Measurements from ENCODE around the gene TOR4A.

Gene TOR4A

DNA sequence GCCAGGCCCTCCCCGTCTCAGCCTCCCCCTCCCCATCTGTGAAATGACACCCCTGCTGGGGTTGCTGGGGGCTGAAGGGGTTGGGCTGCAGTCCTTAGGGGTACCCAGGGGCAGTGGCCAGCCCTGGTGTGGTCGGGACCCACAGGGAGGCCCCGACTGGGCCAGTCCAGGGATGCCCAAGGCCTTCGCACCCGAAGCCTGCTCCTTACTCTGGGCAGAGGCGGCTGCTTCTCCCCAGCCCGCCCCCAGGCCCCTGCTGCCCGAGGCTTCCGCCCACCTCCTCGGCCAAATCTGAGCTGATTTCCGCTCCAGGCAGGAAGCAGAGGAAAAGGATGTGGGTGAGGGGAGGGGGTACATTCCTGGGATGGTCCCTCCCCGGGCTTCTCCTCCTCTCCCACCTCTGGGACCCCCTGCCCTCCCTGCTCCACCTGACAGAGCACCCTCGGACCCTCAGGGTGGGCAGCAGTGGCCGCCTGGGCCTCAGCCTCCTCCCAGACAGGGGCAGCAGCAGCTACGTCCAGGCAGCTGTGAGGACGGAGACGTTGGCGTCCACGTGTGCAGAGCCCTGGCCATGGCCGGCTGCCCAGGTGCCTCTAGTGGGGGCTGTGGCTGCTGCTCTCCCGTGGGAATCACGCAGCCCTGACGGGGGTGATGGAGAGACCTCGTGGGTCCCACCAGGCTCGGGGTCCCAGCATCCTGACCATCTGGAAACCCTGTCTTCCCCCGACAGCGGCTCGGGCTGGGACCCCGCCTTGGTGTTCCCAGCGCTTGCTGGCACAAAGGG is 28.7 kb downstream of the TOR4A start:
- in situ Hi-C loops (cut with HindIII; ENCODE audit: low pct_ligation_motif_present, low sequenced_read_pairs): no loop called here
- no peak for DNase-seq
- no peak overlapping the region for H3K4me3 ChIP-seq (ENCODE audit: low read depth, low read length)
- H3K36me3 ChIP-seq (replicated peaks): no peaks in the 10 kb centered on the region
- TF ChIP-seq, protein P1, sequence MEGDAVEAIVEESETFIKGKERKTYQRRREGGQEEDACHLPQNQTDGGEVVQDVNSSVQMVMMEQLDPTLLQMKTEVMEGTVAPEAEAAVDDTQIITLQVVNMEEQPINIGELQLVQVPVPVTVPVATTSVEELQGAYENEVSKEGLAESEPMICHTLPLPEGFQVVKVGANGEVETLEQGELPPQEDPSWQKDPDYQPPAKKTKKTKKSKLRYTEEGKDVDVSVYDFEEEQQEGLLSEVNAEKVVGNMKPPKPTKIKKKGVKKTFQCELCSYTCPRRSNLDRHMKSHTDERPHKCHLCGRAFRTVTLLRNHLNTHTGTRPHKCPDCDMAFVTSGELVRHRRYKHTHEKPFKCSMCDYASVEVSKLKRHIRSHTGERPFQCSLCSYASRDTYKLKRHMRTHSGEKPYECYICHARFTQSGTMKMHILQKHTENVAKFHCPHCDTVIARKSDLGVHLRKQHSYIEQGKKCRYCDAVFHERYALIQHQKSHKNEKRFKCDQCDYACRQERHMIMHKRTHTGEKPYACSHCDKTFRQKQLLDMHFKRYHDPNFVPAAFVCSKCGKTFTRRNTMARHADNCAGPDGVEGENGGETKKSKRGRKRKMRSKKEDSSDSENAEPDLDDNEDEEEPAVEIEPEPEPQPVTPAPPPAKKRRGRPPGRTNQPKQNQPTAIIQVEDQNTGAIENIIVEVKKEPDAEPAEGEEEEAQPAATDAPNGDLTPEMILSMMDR (IDR thresholded peaks at IDR 0.05; ENCODE audit: low read depth, low read length, missing control alignments): no peak
- H3K27ac ChIP-seq: no peak overlapping the region
- no peaks in the 10 kb centered on the region for H3K27me3 ChIP-seq (replicated peaks)

DNA sequence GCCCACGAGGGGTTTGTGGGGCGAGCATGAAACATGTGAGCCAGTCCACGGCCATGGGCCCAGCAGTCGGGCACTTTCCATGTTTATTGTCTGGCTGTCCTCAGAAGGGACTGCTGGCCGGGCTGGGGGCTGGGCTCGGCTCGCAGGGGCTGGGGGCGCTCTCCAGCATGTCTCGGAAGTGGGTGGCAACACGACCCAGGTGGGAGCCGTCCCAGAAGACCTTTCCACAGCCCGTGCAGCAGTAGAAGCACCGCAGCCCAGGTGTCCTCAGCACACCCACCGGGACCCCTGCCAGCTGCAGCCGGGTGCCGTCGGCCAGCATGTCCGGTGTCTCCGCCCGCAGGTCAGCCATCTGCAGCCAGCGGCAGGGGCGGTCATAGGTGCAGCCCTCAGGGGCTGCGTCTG is 29.3 kb downstream of the TOR4A start:
- no peak overlapping the region for H3K4me3 ChIP-seq (ENCODE audit: low read depth, low read length)
- no peak overlapping the region for H3K27ac ChIP-seq
- no peaks in the 10 kb centered on the region for H3K27me3 ChIP-seq (replicated peaks)
- TF ChIP-seq, protein P1 (IDR thresholded peaks at IDR 0.05; ENCODE audit: low read depth, low read length, missing control alignments): no peak
- in situ Hi-C loops (cut with HindIII; ENCODE audit: low pct_ligation_motif_present, low sequenced_read_pairs): no loop called here
- no peak for DNase-seq
- no peaks in the 10 kb centered on the region for H3K36me3 ChIP-seq (replicated peaks)

DNA sequence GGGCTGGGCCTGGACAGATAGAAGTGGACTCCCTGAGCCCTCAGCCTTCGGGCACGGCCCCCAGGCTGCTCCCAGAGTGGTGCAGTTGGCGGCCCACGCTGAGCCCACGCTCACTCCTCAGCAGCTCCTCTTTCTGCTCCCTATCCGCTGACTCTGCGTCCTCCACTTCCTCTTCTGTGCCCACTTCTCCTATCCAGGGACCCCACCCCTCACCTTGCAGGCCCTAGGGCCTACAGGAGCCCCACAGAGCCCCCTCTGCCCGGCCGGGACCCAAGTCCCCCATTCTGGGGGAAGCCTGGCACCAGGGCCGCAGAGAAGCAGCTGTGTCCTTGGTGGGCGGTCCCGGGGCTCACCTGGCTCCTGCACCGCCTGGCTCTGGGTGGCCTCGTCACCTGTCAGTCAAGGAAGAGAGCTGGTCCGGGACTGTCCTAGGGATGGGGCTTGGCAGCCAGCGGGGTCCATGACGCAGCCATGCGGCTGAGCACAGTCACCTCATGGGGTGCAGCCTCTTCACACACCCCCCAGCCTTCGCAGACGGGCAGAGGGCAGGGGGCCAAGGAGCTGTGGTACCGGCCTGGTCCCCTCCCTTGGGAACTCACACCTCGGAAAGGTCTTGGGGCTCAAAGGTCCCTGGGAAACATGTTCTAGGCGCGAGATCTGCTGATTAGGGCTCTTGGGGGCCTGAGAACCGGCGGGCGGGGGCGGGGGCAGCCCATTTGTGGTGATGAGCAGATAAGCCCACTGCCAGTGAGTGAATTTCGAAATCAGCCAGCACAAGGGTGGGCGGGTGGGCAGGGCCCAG is 29.9 kb downstream of the TOR4A start:
- H3K4me3 ChIP-seq (ENCODE audit: low read depth, low read length): no peak overlapping the region
- in situ Hi-C loops (cut with HindIII; ENCODE audit: low pct_ligation_motif_present, low sequenced_read_pairs): no loop called here
- H3K27me3 ChIP-seq (replicated peaks): no peaks in the 10 kb centered on the region
- H3K36me3 ChIP-seq (replicated peaks): no peaks in the 10 kb centered on the region
- TF ChIP-seq, protein P1 (IDR thresholded peaks at IDR 0.05; ENCODE audit: low read depth, low read length, missing control alignments): no peak
- H3K27ac ChIP-seq: no peak overlapping the region
- no peak for DNase-seq

DNA sequence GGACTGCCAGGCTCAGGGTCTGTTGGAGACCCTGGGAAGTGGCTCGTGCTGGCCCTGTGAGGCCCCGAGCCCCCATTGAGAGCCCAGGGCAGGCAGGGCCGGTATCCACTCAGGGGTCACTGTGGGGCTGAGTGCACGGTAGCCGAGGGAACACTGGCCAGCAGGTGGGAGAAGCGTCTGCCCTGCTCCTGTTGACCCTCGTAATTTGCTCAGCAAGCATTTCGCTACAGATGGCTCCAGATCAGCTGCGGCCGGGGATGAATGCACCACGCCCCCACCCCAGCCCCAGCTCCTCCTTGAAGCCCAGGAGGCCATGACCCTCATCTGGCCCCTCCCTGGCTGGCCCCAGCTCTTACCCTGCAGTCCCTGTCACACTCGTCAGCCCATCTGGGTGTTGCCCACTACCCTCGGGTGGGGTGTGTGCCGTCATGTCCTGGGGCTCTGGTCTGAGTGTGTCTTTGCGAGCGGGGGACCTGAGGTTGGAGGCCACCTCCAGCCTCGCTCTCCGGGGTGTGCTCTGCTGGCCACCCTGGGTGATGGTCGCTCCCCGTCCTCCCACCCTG is 30.6 kb downstream of the TOR4A start:
- Histone ChIP-seq H3K4me3 (ENCODE audit: low read depth, low read length) (no peak overlapping the region), H3K27ac (no peak overlapping the region), H3K36me3 (replicated peaks) (no peaks in the 10 kb centered on the region), H3K27me3 (replicated peaks) (no peaks in the 10 kb centered on the region)
- in situ Hi-C loops (cut with HindIII; ENCODE audit: low pct_ligation_motif_present, low sequenced_read_pairs): no loop called here
- DNase-seq: no peak
- TF ChIP-seq, protein P1 (IDR thresholded peaks at IDR 0.05; ENCODE audit: low read depth, low read length, missing control alignments): no peak

DNA sequence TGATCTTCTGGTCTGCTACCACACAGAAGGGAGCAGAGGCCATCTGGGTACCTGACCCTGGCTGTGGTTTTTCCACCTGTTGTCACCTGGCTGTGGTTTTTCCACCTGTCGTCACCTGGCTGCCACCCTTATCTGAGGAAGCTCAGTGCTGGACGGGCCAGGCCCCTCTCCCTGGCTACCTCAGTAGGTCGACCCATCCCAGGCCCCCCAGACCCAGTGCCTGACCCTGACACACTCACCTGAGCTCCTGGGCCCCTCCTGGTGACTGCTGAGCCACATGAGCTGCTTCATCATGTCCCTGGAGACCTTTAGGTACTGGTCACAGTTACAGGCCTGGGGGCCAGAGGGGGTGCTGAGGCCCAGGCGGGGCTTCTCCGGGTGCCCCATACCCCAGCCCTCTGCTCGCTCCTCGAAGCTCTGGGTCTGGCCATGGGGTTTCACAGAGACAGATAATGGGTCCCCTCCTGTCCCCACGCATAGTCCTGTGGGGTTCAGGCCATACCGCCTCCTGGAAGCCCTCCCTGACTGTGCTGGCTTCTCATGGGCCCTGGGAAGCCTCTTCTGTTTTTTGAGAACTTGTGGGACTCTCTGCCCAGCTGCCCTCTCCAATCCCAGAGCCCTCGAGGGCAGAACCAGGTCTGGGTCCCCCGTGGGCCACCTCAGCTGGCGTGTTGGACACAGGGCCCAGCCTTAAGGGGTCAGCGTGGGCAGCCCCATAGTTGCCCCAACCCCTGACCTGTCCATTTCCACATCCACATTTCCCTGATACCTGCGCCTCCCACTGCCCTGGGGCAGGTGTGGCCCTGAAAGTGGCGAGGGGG is 32.1 kb downstream of the TOR4A start:
- DNase-seq: no peak
- Histone ChIP-seq H3K4me3 (ENCODE audit: low read depth, low read length) (no peak overlapping the region), H3K27ac (no peak overlapping the region), H3K27me3 (replicated peaks) (no peaks in the 10 kb centered on the region), H3K36me3 (replicated peaks) (no peaks in the 10 kb centered on the region)
- in situ Hi-C loops (cut with HindIII; ENCODE audit: low pct_ligation_motif_present, low sequenced_read_pairs): no loop called here
- TF ChIP-seq, protein P1 (IDR thresholded peaks at IDR 0.05; ENCODE audit: low read depth, low read length, missing control alignments): no peak
